RPMI8226 (cell line): ENCODE data around the gene SPIB.
"Not testable (repeated sequence)": the region's sequence is repeated elsewhere in the genome, so short reads cannot be mapped to it uniquely, and the experiment has no call there.

ENCODE experiments used
- DNase-seq: peaks from one replicate; pipeline ENCODE4 v3.0.0-alpha.2; 2015

The SPIB gene

DNA sequence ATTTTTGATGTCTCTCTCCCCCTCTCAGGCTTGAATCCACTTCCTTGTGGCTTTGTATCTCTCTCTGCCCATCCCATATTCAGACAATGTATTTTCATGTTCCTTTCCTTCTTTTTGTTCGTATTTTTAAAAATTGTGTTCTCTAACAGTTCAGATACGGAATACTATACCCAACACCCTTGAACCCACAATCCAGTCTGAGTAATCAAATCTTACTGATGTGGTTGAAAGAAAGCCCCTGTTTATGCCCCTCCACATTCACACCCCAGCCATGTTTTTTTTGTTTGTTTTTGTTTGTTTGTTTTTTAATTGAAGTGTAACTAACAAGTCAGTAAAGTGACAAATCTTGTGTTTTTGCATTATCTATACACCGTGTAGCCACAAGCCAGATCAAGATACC, 1.4 kb downstream of the SPIB start:
- no peak for DNase-seq

DNA sequence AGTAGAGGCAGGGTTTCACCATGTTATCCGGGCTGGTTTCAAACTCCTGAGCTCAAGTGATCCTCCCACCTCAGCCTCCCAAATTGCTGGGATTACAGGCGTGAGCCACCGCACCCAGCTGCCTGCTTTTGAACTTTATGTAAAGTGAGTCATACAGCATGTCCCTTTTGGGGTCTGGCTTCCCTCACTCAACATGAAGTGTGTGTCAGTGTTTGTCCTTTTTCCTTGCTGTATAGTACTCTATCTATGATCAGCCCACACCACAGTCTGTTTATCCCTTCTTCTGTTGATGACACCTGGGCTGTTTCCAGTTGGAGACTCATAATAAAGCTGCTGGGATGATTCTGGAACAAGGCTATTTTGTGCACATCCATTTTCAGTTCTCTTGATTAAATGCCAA, 2.1 kb downstream of the SPIB start:
- DNase-seq, result no peak

DNA sequence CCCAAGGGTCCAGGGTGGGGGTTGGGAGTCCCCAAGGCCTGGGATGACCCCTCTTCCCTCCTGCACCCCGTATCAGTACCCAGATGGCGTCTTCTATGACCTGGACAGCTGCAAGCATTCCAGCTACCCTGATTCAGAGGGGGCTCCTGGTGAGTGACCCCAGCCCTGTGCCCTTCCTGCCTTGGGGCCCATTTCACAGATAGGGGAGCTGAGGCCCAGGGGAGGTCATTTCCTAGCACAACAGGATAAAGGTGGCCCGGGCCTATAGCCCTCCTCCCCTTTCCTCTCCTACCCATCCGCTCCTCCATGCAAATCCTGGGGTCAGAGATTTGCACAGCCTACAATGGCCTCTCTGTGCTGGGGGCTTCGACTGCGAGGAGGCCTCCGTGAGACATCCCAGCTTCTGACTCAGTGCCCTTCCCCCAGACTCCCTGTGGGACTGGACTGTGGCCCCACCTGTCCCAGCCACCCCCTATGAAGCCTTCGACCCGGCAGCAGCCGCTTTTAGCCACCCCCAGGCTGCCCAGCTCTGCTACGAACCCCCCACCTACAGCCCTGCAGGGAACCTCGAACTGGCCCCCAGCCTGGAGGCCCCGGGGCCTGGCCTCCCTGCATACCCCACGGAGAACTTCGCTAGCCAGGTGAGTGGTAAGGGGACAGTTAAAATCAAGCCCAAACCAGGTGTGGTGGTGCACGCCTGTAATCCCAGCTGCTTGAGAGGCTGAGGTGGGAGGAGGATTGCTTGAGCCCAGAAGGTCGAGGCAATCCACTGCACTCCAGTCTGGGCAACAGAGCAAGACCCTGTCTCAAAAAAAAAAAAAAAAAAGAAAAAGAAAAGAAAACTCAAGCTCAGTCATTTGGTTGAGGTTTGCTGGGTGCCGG, 3.9 kb downstream of the SPIB start:
- no peak for DNase-seq

DNA sequence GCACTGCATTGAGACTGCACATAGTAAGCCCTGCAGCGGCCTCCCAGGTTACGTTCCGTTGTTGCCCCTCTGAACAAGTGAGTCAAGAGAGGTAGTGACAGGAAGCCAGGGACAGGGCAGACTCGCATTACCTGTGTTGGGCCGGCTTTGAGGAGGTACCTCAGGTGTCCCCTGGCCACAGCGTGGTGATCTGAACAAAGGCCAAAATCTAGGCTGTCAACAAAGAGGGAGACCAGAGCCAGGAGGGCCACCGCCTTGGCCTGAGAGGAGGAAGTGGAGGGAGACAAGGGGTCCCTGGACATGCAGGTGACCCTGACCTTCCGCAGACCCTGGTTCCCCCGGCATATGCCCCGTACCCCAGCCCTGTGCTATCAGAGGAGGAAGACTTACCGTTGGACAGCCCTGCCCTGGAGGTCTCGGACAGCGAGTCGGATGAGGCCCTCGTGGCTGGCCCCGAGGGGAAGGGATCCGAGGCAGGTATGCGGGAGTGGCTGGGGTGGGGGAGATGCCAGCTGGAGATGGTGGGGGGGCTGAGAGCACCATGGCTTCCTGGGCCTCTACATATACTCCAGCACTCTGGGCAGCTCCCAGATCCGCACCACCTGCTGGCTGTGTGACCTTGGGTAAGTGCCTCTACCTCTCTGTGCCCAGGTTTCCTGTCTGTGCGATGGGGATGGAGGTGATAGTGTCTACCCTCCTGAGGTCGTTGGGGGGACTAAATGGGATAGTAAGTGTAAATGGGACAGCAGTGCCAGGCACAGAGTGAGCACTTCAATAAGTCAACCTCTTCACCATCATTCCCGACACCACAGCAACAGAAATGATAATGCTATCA, 4.8 kb downstream of the SPIB start:
- DNase-seq, result no peak

DNA sequence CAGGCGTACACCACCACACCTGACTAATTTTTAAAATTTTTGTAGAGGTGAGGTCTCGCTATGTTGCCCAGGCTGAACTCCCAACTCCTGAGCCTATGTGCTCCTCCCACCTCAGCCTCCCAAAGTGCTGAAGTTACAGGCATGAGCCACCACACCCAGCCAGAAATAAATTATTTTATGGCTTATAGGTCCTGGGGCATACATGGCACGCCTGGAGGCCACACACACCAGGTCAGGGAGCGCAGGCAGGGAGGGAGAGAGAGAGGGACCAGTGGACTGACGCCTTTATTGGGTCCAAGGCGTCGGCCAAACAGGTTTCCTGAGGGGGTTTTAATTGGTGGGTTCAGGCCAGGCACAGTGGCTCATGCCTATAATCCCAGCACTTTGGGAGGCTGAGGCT, 6.8 kb downstream of the SPIB start:
- DNase-seq, result no peak

DNA sequence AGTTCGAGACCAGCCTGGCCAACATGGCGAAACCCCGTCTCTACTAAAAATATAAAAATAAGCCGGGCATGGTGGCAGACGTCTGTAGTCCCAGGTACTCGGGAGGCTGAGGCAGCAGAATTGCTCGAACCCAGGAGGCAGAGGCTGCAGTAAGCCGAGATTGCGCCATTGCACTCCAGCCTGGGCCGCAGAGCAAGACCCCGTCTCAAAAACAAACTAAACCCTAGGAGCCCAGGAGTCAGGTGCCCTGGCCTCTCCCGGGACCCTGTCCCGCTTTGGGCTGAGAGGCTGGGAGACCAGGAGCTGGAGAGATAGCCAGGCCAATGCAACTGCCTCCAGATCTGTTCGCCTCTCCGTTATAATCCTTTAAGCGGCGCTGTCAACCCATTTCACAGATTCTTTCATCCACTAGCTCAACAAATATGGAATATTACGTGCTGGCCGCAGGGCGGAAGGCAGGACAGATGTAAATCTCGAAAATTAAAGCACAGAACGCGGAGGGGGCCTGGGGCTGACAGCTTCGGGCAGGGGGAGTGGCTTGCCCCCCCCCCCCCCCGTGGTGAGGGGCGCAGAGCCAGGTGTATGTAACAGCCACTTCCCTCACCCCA, 8.7 kb downstream of the SPIB start:
- no peak for DNase-seq

DNA sequence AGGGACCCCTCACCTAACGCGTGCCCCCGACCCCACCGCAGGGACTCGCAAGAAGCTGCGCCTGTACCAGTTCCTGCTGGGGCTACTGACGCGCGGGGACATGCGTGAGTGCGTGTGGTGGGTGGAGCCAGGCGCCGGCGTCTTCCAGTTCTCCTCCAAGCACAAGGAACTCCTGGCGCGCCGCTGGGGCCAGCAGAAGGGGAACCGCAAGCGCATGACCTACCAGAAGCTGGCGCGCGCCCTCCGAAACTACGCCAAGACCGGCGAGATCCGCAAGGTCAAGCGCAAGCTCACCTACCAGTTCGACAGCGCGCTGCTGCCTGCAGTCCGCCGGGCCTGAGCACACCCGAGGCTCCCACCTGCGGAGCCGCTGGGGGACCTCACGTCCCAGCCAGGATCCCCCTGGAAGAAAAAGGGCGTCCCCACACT, 9.3 kb downstream of the SPIB start:
- DNase-seq, result peak; percentile 87

DNA sequence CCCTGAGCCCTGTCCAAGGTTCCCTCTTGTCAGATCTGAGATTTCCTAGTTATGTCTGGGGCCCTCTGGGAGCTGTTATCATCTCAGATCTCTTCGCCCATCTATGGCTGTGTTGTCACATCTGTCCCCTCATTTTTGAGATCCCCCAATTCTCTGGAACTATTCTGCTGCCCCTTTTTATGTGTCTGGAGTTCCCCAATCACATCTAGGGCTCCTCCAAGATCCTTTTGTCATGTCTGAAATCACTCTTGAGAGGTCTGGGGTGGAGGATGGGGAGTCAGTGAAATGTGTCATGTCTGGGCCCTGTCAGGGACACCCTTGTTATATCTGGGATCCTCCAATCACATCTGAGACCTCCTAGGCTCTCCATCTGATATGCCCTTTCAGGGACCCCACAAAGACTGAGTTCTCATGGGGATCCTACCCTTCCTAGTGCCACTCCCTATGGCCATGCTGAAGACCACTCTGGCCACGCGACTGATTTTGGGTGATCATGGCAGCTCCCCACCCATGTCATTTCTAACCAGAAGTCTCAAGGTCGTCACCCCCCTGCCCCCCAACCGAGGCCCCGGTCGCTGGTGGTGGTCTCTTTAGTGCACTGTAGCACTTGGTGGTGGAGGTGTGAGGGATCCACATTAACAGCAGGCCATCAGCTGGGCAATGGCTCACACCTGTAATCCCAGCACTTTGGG, 10.2 kb downstream of the SPIB start:
- no peak for DNase-seq

DNA sequence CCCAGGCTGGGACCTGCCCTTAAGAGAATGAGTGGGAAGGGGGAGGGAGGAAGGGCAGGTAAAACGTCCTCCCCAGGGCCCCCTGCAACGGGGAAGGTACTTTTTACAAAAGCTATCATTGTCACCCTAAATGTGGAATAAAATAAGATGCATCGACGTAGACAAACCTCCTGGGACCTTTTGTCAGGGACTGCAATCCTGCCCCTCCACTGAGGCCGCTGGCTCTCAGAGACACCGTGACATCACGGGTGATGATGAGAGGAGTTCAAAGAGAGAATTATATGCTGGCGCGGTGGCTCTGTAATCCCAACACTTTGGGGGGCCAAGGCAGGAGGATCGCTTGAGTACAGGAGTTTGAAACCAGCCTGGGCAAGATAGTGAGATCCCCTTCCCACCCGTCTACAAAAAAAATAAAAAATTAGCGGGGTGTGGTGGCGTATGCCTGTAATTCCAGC, 12.2 kb downstream of the SPIB start:
- no peak for DNase-seq

DNA sequence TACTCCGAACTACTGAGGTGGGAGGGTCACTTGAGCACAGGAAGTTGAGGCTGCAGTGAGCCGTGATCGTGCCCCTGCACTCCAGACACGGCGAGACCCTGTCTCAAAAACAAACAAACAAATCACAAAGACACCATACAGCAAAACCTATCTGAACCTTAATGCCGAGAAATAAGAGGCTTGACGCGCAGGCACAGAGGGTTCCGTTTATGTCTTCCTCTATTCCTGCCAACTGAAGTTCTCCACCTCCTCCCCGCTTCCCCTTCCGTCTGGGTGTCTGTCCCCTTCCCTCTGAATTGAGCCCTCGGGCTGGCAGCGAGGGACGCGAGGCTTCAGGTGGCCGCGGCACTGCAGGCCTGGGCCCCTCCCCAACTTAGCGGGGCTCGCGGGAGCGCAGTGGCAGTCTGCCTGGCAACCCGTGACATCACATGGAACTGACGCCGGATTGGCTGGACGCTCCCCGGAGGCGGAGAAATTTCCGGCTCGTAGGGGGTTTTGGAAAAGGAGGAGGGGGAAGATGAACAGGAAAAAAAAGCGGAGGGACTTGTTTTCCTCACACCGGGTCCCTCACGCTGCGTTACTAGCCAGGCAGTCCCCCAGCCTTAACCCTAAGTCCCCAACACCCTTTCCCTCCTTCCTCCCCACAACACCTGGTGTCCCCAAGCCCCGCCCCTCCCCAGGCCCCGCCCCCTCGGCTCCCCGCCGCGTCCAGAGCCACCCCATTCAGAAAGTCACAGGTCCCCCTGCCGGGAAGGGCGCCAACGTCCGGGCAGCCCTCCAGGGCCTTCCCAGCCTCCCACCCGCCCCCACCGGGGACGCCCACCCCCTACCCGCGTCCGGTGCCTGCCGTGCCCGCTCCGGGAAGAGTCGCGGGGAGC, 12.8 kb downstream of the SPIB start:
- peak; percentile 83 for DNase-seq

DNA sequence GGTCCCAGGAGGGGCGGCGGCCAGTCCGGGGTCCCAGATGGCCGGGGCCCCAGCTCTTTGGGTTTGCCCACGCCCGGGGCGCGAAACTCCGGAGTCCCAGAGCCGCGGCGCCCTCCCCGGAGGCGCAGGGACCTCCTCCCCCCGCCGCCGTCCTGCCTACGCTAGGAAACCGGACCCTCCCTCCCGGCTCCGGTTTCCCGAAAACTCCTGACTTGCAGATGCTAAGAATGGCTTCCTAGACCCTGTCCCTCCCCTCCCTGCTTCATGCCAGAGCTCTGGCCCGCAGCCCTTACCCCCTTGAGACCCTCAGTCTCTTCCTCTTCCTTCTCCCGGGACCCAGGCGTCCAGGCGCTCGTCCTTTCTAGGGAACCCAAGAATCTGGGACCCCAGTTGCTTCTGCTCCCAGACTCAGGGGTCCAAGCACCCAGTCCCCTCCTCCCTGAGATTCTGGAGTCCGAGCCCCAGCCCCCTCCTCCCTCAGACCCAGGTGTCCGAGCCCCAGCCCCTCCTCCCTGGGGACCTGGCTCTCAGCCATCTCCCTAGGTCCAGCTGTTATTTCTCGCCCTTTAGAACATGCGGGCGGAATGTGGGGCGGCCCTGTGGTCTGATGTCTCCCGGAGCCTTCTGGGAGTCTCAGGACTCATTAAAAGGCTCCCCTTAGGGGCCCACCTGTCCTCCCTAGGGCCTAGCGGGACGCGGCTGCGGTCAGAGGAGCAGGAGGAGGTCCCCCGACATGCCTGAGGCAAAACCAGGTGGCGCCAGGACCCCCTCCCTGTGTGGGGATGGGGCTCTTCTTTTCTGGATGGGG, 13.7 kb downstream of the SPIB start, which contains the start of gene MYBPC2:
Gene MYBPC2 (plus strand): TSS at position 672 of the 808 bp plus-strand sequence. CDS start 62 bp downstream, at position 734.
- DNase-seq, result peak; percentile 88

DNA sequence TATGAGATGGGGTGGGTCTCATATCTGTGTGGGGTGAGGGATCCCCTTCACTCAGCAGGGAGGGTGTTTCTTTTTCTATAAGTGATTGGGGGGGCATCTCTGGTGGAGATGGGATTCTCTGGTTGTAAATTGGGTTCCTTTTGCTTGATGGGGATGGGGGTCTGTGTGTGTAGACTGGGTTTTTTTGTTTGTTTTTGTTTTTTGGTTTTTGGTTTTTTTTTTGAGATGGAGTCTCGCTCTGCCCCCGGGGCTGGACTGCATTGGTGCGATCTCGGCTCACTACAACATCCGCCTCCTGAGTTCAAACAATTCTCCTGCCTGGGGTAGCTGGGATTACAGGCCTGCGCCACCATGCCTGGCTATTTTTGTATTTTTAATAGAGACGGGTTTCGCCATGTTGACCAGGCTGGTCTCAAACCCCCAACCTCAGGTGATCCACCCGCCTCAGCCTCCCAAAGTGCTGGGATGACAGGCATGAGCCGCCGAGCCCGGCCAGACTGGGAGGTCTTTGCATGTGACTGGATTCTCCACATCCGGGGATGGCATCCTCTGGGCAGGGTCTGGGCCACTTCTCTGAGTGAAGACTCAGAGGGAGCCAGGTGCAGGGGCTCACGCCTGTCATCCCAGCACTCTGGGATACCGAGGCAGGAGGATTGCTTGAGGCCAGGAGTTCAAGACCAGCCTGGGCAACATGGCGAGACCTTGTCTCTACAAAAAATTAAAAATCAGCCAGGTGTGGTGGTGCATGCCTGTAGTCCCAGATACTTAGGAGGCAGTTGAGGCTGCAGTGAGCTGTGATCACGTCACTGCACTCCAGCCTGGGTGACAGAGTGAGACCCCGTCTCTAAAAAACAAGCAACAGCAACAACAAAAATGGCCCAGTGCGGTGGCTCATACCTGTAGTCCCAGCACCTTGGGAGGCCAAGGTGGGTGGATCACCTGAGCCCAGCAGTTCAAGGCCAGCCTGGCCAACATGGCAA, 14.8 kb downstream of the SPIB start:
- no peak for DNase-seq

DNA sequence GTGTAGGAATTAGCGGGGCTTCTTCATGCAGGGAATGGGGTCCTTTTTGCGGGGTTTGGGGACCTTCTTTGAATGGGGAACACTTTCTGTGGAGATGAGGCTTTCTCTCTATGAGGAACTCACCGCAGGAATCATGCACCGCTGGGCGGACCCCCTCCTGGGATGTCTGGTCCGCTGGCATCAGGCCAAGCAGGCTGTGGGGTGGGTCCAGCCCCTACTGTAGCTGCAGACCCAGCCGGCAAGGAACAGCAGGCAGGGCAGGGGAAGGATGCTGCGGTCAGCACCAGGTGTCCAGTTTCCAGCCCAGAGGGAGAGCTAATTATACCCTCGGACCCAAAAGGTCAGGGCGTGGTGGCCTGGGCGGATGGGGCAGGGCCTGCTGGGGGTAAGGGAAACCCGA, 15.8 kb downstream of the SPIB start:
- DNase-seq, result peak; percentile 55

DNA sequence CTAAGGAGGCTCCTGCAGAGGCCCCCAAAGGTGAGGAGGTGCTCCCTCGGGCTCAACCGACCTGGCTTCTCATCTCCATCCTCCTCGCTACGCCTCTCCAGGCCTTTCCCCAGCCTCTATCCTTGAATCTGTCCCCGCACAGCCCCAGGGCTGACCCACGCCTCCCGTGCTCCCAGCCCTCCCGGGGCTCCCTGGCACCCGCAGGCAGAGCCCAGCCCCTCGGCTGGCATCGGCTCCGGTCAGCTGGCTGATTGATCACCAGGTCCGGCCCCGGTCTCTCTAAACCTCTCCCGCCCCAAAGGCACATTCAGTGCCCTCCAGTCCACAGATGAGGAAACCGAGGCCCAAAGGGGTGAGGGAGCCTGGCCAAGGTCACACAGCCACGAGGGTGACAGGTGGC, 16.5 kb downstream of the SPIB start:
- DNase-seq, result no peak

DNA sequence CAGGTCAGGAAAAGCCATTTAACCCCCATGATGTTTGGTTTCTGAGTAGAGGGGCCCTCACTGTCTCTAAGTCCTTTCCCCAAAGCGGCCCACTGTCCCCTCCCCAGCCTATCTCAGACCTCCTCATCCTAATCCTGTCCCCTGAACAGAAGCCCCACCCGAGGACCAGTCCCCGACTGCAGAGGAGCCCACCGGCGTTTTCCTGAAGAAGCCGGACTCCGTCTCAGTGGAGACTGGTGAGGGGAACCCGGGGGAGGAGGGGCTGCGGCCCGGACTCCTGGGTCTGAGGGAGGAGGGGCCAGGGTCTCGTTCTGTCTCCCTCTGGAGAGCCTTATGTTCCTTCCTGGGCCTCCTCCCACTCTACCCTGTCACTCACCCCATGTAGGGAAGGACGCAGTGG, 16.9 kb downstream of the SPIB start:
- DNase-seq, result no peak

DNA sequence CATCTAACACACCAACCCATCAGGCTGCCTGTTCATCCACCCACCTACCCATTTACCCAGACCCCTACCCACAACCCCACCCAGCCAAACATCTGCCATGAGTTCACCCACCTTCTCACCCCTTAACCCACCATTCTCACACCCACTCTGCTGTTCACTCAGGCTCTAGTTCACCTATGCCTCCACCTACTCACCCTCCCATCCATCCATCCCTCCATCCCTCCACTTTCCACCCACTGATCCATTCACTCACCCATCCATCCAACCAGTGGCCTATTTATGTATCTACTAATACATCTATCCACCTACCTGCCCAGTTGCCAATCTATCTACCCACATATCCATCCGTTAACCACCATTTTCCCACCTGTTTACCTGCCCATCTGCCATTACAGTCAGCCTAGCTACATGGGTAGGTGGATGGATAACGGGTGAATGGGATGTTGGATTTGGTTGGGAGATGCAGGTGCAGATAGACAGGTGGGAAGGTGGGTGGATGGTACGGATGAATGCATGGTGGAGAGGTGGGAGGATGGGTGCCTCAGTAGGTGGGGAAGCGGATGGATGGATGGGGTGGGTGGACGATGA, 19.2 kb downstream of the SPIB start:
- no peak for DNase-seq

DNA sequence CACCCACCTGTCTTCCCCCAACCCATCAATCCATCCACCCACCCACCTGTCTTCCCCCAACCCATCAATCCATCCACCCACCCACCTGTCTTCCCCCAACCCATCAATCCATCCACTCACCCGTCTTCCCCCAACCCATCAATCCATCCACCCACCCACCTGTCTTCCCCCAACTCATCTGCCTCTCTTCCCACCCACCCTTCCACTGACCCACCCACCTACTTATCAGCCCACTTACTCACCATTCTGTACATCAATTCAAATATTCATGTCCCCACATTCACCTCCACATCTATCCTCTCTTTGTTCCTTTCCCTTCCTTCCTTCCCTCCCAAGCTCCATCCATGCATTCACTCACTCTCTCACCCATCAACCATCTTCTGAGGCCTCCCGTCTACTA, 20.4 kb downstream of the SPIB start:
- DNase-seq, result not testable (repeated sequence)

DNA sequence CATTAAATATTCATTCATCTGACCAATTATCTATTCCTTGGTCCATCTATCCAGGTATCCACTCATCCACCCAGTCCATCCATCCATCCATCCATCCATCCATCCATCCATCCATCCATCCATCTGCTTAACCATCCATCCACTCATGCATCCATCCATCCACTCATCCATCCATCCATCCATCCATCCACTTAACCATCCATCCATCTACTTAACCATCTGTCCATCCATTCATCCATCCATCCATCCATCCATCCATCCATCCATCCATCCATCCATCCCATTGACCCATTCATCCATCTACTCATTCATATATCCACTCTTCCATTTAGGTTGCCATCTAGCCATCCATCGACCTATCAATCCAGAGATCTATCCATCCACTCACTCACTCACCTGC, 25.3 kb downstream of the SPIB start:
- DNase-seq, result no peak

DNA sequence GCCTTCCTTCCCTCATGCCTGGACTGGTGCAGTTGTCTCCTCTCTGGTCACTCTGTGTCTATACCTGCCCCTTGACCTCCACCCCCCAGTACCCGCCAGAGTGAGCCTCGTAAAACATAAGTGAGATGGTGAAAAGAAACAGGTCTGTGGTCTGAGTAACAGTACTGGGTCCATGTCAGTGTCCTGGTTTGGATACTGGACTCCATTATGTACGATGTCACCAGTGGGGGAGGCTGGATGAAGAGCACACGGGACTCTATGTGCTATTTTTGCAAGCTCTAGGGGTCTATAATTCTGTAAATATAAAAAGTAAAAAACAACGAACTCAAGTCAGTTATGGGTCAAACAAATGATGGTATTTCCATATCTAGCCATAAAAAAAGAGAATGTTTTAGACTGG, 28.3 kb downstream of the SPIB start:
- DNase-seq, result no peak
